GM20431 (cell line): ENCODE data around the gene SFXN4.
"Not testable (repeated sequence)": the region's sequence is repeated elsewhere in the genome, so short reads cannot be mapped to it uniquely, and the experiment has no call there.

ENCODE experiments used
- in situ Hi-C: fragments of 300-500 bp; cut with MseI, MboI; formaldehyde crosslinking; loops from one replicate; pipeline ENCODE4 v1.15.0; 2020; ENCODE audit warnings: low sequenced_read_pairs; ENCODE audit not compliant: unreplicated experiment

Gene SFXN4

GRCh38 chr10:119151601-119152000 lies 13.9 kb downstream of the SFXN4 start:
- in situ Hi-C loops, result not testable (repeated sequence)

GRCh38 chr10:119149729-119150128 lies 15.8 kb downstream of the SFXN4 start:
- in situ Hi-C loops, result no loop called here

- in situ Hi-C loops, result no loop called here
Measured at GRCh38 chr10:119149157-119149556, 16.4 kb downstream of the SFXN4 start.

GRCh38 chr10:119143657-119144056 lies 21.9 kb downstream of the SFXN4 start:
- in situ Hi-C loops, result no loop called here

- in situ Hi-C loops, result no loop called here
Measured at GRCh38 chr10:119140603-119141245, 24.8 kb downstream of the SFXN4 start.

- in situ Hi-C loops, result no loop called here
Measured at GRCh38 chr10:119139464-119140067, 25.9 kb downstream of the SFXN4 start.

- in situ Hi-C loops, result no loop called here
Measured at GRCh38 chr10:119138346-119139306, 26.9 kb downstream of the SFXN4 start.

- in situ Hi-C loops, result not testable (repeated sequence)
Measured at GRCh38 chr10:119137878-119138277, 27.6 kb downstream of the SFXN4 start.

- in situ Hi-C loops, result no loop called here
Measured at GRCh38 chr10:119136084-119136483, 29.4 kb downstream of the SFXN4 start.

- in situ Hi-C loops, result no loop called here
Measured at GRCh38 chr10:119135513-119135881, 30.0 kb downstream of the SFXN4 start.

- in situ Hi-C loops, result no loop called here
Measured at GRCh38 chr10:119133949-119134348, 31.6 kb downstream of the SFXN4 start.

- in situ Hi-C loops, result no loop called here
Measured at GRCh38 chr10:119132521-119133345, 32.8 kb downstream of the SFXN4 start.

GRCh38 chr10:119131512-119132240 lies 33.8 kb downstream of the SFXN4 start:
- in situ Hi-C loops, result no loop called here

GRCh38 chr10:119129721-119130120 lies 35.8 kb downstream of the SFXN4 start:
- in situ Hi-C loops, result no loop called here

- in situ Hi-C loops, result no loop called here
Measured at GRCh38 chr10:119125942-119126341, 39.6 kb downstream of the SFXN4 start.

GRCh38 chr10:119120875-119121274 lies 44.6 kb downstream of the SFXN4 start:
- in situ Hi-C loops, result no loop called here

- in situ Hi-C loops, result no loop called here
Measured at GRCh38 chr10:119120413-119120867, 45.1 kb downstream of the SFXN4 start.

- in situ Hi-C loops, result no loop called here
Measured at GRCh38 chr10:119119400-119119799, 46.1 kb downstream of the SFXN4 start.

GRCh38 chr10:119118231-119118630 lies 47.3 kb downstream of the SFXN4 start:
- in situ Hi-C loops, result no loop called here
